ENCODE measurements around the gene CLCN7. TPM values are rescaled to one million over a fixed set of nuclear protein-coding genes. Genes with fewer than 3 reads are reported as not detected.

The CLCN7 gene
- polyA plus RNA-seq, 1 donor from 2014 or later: 102 TPM

DNA sequence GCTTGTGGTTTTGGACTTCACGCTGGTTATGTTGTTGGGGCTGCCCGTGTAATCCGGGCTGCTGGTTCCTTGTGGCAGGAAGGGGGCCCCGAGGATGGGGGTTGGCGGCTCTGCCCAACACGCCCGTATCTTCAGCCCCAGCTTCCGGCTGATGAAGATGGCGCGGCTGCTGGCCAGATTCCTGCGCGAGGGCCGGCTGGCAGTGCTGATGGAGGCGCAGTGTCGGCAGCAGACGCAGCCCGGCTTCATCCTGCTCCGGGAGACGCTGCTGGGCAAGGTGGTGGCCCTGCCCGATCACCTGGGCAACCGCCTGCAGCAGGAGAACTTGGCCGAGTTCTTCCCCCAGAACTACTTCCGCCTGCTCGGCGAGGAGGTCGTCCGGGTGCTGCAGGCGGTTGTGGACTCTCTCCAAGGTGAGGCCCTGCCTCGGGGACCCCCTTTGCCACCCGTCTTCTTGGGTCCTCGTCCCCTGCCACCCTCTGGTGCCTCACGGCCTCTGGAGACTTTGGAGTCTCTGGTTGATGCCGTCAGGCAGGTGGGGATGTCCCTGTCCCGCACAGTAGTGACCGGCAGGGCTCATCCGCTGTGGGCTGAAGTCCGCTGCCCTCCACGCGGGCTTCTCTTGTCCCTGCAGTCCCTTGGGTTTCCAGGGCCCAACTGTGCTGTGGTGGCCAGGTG lies 20.5 kb upstream of the CLCN7 start:
- Mint-ChIP-seq H3K9me3 (no peaks in the 10 kb centered on the region), H3K27ac (peak overlapping the region in 1 of 3 donors; percentile 67), H3K4me3 (peak overlapping the region; percentile 20 to 66 (median 54)), H3K36me3 (peaks cover 4% of the 10 kb centered on the region), H3K27me3 (no peaks in the 10 kb centered on the region), H3K4me1 (peaks cover 10 to 12% (median 10%) of the 10 kb centered on the region in 3 donors)

DNA sequence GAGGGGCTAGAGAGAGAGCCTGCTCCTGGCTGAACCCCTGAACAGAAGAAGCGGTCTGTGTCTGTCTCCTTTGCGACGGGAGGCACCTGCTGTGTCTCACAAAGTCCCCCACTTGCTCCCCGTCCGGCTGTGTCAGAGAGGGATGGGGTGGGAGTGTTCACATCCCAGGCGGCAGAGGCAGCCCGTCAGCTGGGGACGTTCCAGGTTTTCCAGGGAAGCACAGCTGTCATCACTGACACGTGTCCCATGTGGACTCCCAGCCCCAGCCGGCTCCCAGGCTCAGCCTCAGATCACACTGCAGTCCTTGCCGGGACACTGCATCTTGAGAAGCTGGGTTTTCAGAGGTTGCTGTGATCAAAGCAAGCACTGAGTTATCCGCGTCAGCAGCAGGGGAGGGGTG lies 19.9 kb upstream of the CLCN7 start:
- Mint-ChIP-seq H3K4me1 (peaks cover 10 to 12% (median 11%) of the 10 kb centered on the region in 3 donors), H3K27ac (peak overlapping the region in 1 of 3 donors; percentile 90), H3K9me3 (no peaks in the 10 kb centered on the region), H3K36me3 (peaks cover 4% of the 10 kb centered on the region), H3K27me3 (no peaks in the 10 kb centered on the region), H3K4me3 (peak overlapping the region; percentile 55 to 99 (median 90))

DNA sequence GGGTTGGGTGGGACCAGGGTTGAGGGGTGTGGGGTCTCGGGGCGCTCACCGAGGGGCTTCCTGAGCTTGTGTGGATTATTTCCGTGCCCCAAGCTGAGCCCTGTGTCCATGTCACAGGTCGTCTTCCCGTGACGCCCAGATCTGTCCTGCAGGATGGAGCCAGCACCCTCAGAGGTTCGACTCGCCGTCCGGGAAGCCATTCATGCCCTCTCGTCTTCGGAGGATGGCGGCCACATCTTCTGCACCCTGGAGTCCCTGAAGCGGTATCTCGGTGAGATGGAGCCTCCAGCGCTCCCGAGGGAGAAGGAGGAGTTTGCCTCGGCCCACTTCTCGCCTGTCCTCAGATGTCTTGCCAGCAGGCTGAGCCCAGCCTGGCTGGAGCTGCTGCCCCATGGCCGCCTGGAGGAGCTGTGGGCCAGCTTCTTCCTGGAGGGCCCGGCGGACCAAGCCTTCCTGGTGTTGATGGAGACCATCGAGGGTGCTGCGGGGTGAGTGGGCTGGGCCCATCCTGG lies 19.4 kb upstream of the CLCN7 start:
- H3K4me1 Mint-ChIP-seq: peaks cover 10 to 12% (median 11%) of the 10 kb centered on the region in 3 donors

GRCh38 chr16:1493746-1494094 lies 18.9 kb upstream of the CLCN7 start:
- H3K27me3 Mint-ChIP-seq: no peaks in the 10 kb centered on the region
- no peaks in the 10 kb centered on the region for H3K9me3 Mint-ChIP-seq
- H3K27ac Mint-ChIP-seq: peak overlapping the region in 2 of 3 donors; percentile 86 to 90

More for the DNA sequence above, 19.4 kb upstream of the CLCN7 start:
- H3K27me3 Mint-ChIP-seq: no peaks in the 10 kb centered on the region
- H3K27ac Mint-ChIP-seq: peak overlapping the region in 2 of 3 donors; percentile 86 to 90
- peaks cover 4% of the 10 kb centered on the region for H3K36me3 Mint-ChIP-seq
- H3K9me3 Mint-ChIP-seq: no peaks in the 10 kb centered on the region
- H3K4me3 Mint-ChIP-seq: peak overlapping the region; percentile 85 to 99 (median 90)

DNA sequence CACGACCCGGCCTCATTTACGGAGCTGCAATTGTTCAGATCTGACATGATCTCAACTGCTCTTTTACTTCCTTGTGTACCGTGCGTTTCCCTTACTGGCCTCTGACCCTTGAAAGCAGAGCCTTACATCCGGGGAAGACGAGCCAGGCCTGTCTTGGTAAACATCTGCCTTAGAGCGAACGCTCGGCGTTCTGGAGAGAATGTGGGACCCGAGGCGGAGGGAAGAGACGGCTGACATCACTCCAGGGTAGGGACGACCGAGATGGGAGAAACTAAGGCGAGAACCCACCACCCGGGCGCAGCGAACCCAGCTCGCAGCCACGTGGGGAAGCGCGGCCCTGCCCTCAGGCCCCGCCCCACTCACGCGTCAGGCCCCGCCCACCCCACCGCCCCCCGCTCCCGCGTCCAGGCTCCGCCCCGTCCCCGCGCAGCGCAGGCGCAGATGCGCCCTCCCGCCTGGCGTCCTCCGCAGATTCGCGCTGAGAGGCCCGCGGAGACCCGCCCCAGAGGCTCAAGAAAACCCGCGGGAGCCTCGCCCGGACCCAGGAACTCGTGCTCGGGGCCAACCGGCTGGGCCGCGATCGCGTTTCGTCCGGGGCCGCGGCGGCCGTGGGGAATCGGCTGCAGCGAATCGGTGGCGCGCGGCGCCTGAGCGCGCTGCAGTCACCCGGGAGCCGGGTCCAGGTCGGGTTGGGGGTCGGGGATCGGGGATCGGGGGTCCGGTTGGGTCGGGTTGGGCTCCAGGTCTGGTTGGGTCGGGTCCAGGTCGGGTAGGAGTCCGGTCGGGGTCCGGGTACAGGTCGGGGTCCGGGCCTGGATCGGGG lies 18.3 kb upstream of the CLCN7 start, which contains the start of gene TELO2:
TELO2 (plus strand) TSS at position 438 of the 823 bp plus-strand sequence. CDS start 922 bp downstream, outside the sequence.
- no peaks in the 10 kb centered on the region for H3K9me3 Mint-ChIP-seq
- peak within 1 kb of the TSS; percentile 90 to 99 (median 99) for H3K27ac Mint-ChIP-seq
- peaks cover 10 to 12% (median 11%) of the 10 kb centered on the region in 3 donors for H3K4me1 Mint-ChIP-seq
- peak within 1 kb of the TSS; percentile 87 to 99 (median 96) for H3K4me3 Mint-ChIP-seq
- H3K27me3 Mint-ChIP-seq: no peaks in the 10 kb centered on the region
- peaks cover 1% of the 10 kb centered on the region for H3K36me3 Mint-ChIP-seq

More at GRCh38 chr16:1493746-1494094, 18.9 kb upstream of the CLCN7 start:
- Mint-ChIP-seq H3K4me3 (peak overlapping the region; percentile 85 to 99 (median 90)), H3K4me1 (peaks cover 10 to 12% (median 11%) of the 10 kb centered on the region in 3 donors), H3K36me3 (peaks cover 3% of the 10 kb centered on the region)

- H3K9me3 Mint-ChIP-seq: no peaks in the 10 kb centered on the region
- H3K27me3 Mint-ChIP-seq: no peaks in the 10 kb centered on the region
- H3K4me1 Mint-ChIP-seq: peaks cover 10 to 12% (median 11%) of the 10 kb centered on the region in 3 donors
- peak overlapping the region; percentile 90 to 99 (median 99) for H3K27ac Mint-ChIP-seq
- peaks cover 1% of the 10 kb centered on the region for H3K36me3 Mint-ChIP-seq
- peak overlapping the region; percentile 87 to 99 (median 96) for H3K4me3 Mint-ChIP-seq
Measured at GRCh38 chr16:1492082-1492922, 17.5 kb upstream of the CLCN7 start.

DNA sequence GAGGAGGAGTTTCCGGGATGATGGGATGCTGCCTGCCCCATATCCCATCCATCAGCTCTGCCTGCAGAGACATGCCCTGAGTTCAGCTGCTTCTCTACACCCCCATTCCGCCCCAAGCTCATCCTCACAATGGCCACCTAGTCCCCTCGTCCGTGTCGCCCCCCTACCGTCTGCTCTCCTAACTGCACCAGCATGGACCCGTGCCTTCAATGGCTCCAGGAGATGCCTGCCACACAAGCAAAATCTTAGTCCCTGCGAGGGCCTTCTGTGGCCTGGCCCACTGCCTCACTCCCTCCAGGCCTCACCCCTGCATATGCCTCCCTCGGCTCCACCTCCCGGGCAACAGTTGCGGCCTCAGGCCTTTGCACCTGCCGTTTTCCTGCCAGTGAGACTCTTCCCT lies 16.5 kb upstream of the CLCN7 start:
- peak overlapping the region in 2 of 4 donors; percentile 69 to 73 for H3K4me3 Mint-ChIP-seq
- H3K27me3 Mint-ChIP-seq: no peaks in the 10 kb centered on the region
- H3K4me1 Mint-ChIP-seq: peaks cover 10 to 12% (median 11%) of the 10 kb centered on the region in 3 donors
- peaks cover 1% of the 10 kb centered on the region for H3K36me3 Mint-ChIP-seq
- peak overlapping the region in 1 of 3 donors; percentile 39 for H3K27ac Mint-ChIP-seq
- H3K9me3 Mint-ChIP-seq: no peaks in the 10 kb centered on the region

- Mint-ChIP-seq H3K27ac (peak overlapping the region in 1 of 3 donors; percentile 77), H3K4me1 (peaks cover 8 to 10% (median 10%) of the 10 kb centered on the region in 3 donors), H3K9me3 (no peaks in the 10 kb centered on the region), H3K4me3 (no peak overlapping the region), H3K36me3 (peaks cover 1% of the 10 kb centered on the region), H3K27me3 (no peaks in the 10 kb centered on the region)
Measured at GRCh38 chr16:1489077-1489476, 14.2 kb upstream of the CLCN7 start.

DNA sequence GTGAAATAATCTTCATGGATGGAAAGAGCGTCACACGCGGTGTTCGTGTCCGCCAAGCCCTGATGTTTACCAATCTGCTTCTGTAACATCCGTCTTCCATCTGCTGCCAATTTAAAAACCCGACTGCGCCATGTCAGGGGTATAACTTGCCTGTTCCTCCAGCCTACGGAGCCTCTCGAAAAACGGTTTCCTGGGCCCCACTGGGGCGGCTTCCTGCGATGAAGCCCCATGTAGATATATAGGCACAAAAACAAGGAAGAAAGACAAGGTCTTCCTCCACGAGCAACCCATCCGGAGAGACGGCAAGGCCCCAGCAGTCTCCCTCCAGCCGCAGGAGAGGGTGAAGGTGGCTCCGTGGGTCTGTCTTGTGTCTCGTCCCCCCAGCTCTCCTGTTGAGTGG lies 13.8 kb upstream of the CLCN7 start, which contains the start of gene PTX4:
PTX4 (minus strand) TSS at position 326 of the 400 bp plus-strand sequence; CDS start at position 291, 35 bp downstream.
- peaks cover 1% of the 10 kb centered on the region for H3K36me3 Mint-ChIP-seq

DNA sequence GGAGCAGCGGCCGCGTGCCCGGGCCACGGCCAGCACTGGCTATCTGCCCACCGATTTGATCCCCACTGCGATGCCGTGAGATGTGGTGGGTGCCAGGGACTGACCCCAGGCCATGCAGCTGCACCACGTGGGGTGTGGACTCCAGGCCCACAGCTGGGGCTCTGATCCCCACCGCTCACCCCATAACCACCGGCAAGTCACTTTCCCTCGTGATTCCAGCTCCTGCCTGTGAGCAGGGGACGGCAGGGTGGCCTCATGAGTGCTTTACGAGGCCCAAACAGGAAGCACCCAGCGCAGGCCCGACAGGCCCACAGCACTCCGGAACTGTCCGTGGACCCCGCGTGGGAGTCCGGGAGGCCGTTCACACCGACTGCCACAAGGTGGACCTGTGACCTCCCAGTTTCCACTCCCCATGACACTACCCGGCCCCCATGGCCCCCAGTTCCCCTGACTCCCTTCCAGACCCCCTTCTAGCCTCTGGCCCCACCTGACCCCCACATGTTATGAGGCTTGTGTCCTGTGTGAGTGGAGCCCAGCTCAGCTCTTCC lies 13.3 kb upstream of the CLCN7 start:
- H3K27me3 Mint-ChIP-seq: no peaks in the 10 kb centered on the region
- H3K27ac Mint-ChIP-seq: peak overlapping the region in 1 of 3 donors; percentile 45
- no peaks in the 10 kb centered on the region for H3K9me3 Mint-ChIP-seq
- H3K4me3 Mint-ChIP-seq: no peak overlapping the region
- H3K4me1 Mint-ChIP-seq: peaks cover 10 to 12% (median 10%) of the 10 kb centered on the region in 3 donors
- peaks cover 1% of the 10 kb centered on the region for H3K36me3 Mint-ChIP-seq

More for the DNA sequence above, 13.8 kb upstream of the CLCN7 start, which contains the start of gene PTX4:
- Mint-ChIP-seq H3K4me1 (peaks cover 10 to 12% (median 10%) of the 10 kb centered on the region in 3 donors), H3K27me3 (no peaks in the 10 kb centered on the region), H3K4me3 (peak within 1 kb of the TSS in 1 of 4 donors; percentile 28), H3K27ac (peak within 1 kb of the TSS in 2 of 3 donors; percentile 45 to 77), H3K9me3 (no peaks in the 10 kb centered on the region)

GRCh38 chr16:1487395-1488053 lies 12.7 kb upstream of the CLCN7 start:
- H3K27me3 Mint-ChIP-seq: no peaks in the 10 kb centered on the region
- no peak overlapping the region for H3K27ac Mint-ChIP-seq
- no peaks in the 10 kb centered on the region for H3K36me3 Mint-ChIP-seq
- H3K9me3 Mint-ChIP-seq: no peaks in the 10 kb centered on the region
- H3K4me3 Mint-ChIP-seq: no peak overlapping the region
- peaks cover 5 to 9% (median 5%) of the 10 kb centered on the region in 3 donors for H3K4me1 Mint-ChIP-seq

DNA sequence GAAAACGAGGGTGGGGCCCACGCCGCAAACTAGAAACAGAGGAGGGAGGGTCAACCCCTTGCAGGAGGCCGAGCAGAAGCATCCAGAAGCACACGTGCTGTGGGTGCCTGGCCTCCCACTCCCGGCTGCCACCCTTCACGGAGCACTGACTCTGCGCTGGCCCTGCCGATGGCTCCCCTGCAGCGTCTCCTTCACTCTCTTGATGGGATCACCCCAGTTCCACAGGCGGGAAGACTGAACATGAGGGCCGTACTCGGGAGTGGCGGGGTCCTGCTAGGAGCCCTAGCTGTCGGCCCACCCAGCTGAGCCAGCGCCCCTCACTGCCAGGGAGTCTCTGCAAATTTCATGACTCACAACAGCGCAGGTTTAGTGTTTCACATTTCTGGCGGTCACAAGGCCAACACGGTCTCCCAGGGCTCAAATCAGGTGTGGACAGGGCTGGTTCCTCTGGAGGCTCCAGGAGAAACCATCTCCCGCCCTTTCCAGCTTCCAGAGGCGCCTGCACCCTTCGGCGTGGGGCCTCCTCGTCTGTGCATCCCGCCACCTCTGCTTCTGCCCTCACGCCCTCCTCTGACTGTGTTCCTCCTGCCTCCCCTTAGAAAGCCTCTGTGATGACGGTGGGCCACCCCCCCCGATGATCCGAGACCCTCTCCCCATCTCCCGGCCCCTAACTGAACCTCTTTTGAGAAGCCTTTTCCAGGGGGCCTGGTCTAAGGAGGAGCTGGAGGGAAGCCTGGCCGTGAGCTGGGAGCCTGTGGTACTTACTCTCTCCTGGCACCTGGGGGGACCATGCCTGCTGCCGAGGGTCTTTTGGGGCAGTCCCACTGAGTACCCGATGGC lies 11.9 kb upstream of the CLCN7 start:
- Mint-ChIP-seq H3K4me3 (no peak overlapping the region), H3K36me3 (no peaks in the 10 kb centered on the region), H3K27ac (peak overlapping the region in 1 of 3 donors; percentile 18), H3K4me1 (peaks cover 0 to 12% (median 2%) of the 10 kb centered on the region in 3 donors), H3K27me3 (no peaks in the 10 kb centered on the region), H3K9me3 (no peaks in the 10 kb centered on the region)
